Activated CD8-positive, alpha-beta memory T cell treated with anti-CD3 and anti-CD28 coated beads for 36 hours (primary cell): ENCODE measurements around the gene ATP1A1. TPM values are rescaled to one million over a fixed set of nuclear protein-coding genes. Genes with fewer than 3 reads are reported as not detected.

Experiments used
- CTCF ChIA-PET: fragments of 350-600 bp; sonication (Branson Sonifier 250); formaldehyde crosslinking; loops from one replicate; lab custom pipeline; 2021; ENCODE audit warnings: antibody characterized with exemption; lab: Charles Lee
- POLR2A ChIA-PET: fragments of 350-600 bp; sonication (Branson Sonifier 250); formaldehyde crosslinking; loops from one replicate; lab custom pipeline; 2021; ENCODE audit warnings: antibody characterized with exemption; lab: Charles Lee
- total RNA-seq, 2 experiments: library from RNA; stranded (reverse); gene quantifications; one replicate each; pipeline ENCODE4 v1.2.3, GENCODE V29; 2021

The ATP1A1 gene
- total RNA-seq, 2 experiments from 2014 or later = 289 to 295 TPM

DNA sequence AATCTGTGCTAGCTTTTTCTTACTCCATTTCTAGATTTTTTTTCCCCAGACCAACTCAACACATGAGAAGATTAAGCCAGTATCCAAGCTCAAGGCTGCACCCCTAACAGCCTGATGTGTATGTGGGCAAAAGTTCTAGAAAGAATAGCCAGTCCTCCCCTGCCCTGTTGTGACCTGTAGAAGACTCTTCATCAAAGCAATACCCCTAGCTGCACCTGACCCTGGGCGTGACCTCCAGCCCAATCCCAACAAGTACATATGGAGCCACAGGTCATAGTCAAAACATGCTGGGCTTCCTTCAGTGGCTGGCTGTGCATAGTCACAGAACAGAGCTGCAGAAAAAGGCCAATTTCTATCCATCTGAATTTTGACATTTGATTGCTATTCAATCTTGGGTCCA lies 72.5 kb downstream of the ATP1A1 start:
- CTCF ChIA-PET = no interaction called here
- POLR2A ChIA-PET = no interaction called here

DNA sequence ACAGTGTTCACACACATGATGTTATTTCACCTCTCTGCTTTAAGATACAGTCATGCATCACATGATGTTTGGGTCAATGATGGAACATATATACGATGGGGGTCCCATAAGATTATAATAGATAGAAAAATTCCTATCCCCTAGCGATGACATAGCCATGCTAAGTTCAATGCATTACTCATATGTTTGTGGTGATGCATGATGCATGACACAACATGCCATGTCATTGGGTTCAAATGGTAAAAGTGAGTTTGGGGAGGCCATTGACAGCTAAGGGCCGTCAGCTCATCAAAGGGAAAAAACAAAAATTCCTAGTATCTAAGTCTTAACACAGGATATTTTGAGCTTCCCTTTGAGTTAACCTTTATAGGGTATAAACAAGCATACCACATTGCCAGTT lies 73.6 kb downstream of the ATP1A1 start:
- CTCF ChIA-PET = no interaction called here
- POLR2A ChIA-PET = no interaction called here

DNA sequence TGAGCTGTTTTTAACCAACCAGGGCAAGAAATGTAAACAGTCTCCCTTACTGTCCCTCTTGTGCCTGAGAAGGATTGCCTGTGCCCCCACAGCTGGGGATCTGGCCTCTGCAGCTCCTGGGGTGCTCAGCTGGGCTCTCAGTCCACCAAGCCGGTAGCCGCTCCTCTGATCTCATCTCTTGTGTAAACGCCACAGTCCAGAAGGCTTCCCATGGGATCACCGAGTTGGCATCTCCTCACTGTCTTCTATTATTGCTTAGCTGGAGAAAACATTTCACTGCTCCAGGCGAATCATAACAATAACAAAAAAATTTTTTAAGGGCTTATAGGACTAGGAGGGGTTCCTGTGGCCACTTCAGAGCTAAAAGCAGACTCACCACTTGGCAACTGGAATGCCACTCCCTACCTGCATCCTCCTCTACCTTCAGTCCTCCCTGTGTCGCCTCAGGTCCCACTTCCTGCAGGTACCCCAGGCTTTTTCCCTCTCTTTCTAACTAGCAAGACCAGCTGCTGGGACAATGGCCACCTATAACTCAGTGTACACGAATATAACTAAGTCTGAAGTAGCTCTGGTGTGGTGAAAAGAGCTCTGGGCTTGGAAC lies 75.8 kb downstream of the ATP1A1 start:
- ChIA-PET POLR2A (no interaction called here), CTCF (interaction anchor here (0.5 kb wide), 1 partner anchor 100 kb away, joined by 5 read pairs; no protein-coding TSS in a partner anchor)

DNA sequence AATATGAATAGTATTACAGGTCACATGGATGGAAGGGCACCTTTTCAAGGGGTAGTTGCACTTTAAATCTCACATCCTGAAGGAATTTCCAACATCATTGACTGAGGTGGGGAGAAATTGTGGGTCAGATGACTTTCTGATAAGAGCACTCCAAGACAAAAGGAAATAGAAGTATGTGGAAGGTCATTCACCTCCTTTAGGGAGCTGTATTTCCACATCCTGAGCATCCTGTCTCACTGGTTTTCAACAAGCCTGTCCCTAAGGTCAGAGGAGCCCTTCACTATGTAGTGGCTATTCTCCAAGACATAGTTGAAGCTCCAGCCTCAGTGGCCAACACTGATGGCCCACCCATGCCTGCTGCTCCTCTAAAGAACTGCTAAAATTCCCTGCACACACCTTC lies 76.5 kb downstream of the ATP1A1 start:
- ChIA-PET POLR2A (no interaction called here), CTCF (no interaction called here)

DNA sequence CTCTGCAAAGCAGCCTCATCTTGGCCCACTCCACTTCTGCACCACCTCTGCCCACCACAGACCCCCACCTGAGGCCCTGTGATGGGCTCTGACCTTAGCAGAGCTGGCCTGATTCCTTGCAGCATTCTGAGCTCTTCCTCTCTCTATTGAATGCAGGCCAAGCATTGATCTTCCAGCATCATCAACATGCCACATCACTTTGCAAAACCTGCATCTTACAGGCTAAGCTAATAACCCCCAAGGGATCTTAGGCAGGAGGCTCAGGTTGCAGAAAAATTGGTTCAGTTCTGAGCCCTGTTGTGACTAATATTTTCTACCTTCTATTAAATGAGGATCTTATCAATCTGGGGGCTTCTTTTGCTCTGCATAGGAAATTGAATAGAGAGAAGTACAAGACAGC lies 78.7 kb downstream of the ATP1A1 start:
- ChIA-PET CTCF (interaction anchor here (1.1 kb wide), 1 partner anchor 313 kb away, joined by 3 read pairs; no protein-coding TSS in a partner anchor), POLR2A (no interaction called here)

DNA sequence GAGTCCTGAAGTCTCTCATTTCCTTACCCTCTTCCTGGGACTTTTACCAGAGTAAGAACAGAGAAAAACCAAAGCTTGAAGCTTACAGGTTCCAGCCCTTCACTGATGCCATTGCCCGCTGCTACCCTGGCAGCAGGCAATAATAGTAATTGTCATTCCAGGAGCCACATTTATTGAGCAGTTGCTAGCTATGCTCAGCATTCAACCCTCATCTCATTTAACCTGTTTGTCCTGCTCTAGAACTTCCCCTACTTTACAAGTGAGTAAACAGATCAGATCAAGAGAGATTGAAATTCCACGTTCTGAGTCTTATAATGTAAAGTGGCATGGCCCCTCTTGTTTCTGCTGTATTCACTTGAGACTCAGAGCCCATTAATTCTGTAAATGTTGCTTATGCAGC lies 80.4 kb downstream of the ATP1A1 start:
- ChIA-PET CTCF (no interaction called here), POLR2A (no interaction called here)

GRCh38 chr1:116453906-116454305 lies 80.9 kb downstream of the ATP1A1 start:
- ChIA-PET POLR2A (no interaction called here), CTCF (no interaction called here)

Other genes starting within 250 kb of the ATP1A1 start
- gene CD58, start 197.8 kb downstream of the ATP1A1 start, total RNA-seq = 10 to 100 TPM; 28.8 to 29.1 TPM